Measurements from ENCODE around the gene GRIA4.

GRIA4 gene

GRCh38 chr11:105960252-105961245 is 350.7 kb downstream of the GRIA4 start:
- H3K36me3 ChIP-seq: no peaks in the 10 kb centered on the region
- H3K27me3 ChIP-seq (ENCODE audit: insufficient read depth, low read depth, severe bottlenecking): no peaks in the 10 kb centered on the region
- H3K27ac ChIP-seq: peak overlapping the region; percentile 63; the same call in 1 of the 2 replicates
- no peaks in the 10 kb centered on the region for H3K9me3 ChIP-seq (ENCODE audit: severe bottlenecking)
- no peak overlapping the region for H3K4me3 ChIP-seq (ENCODE audit: low read depth, low read length)
- TF ChIP-seq CTCF (IDR thresholded peaks at IDR 0.05; ENCODE audit: low read depth, low read length): no peak
- peak; percentile 85 for DNase-seq

- Histone ChIP-seq H3K27ac (no peak overlapping the region), H3K27me3 (ENCODE audit: insufficient read depth, low read depth, severe bottlenecking) (no peaks in the 10 kb centered on the region), H3K9me3 (ENCODE audit: severe bottlenecking) (no peaks in the 10 kb centered on the region), H3K4me3 (ENCODE audit: low read depth, low read length) (no peak overlapping the region), H3K36me3 (no peaks in the 10 kb centered on the region)
- TF ChIP-seq CTCF (IDR thresholded peaks at IDR 0.05; ENCODE audit: low read depth, low read length): no peak
- no peak for DNase-seq
Observed at GRCh38 chr11:105968021-105968697, 358.3 kb downstream of the GRIA4 start.

GRCh38 chr11:105969756-105970155 is 359.9 kb downstream of the GRIA4 start:
- no peak overlapping the region for H3K27ac ChIP-seq
- H3K27me3 ChIP-seq (ENCODE audit: insufficient read depth, low read depth, severe bottlenecking): no peaks in the 10 kb centered on the region
- TF ChIP-seq CTCF (IDR thresholded peaks at IDR 0.05; ENCODE audit: low read depth, low read length): no peak

GRCh38 chr11:105975128-105975527 is 365.3 kb downstream of the GRIA4 start:
- H3K27me3 ChIP-seq (ENCODE audit: insufficient read depth, low read depth, severe bottlenecking): no peaks in the 10 kb centered on the region
- TF ChIP-seq CTCF (IDR thresholded peaks at IDR 0.05; ENCODE audit: low read depth, low read length): no peak
- H3K4me3 ChIP-seq (ENCODE audit: low read depth, low read length): no peak overlapping the region
- DNase-seq: no peak
- no peaks in the 10 kb centered on the region for H3K9me3 ChIP-seq (ENCODE audit: severe bottlenecking)
- no peak overlapping the region for H3K27ac ChIP-seq
- H3K36me3 ChIP-seq: no peaks in the 10 kb centered on the region

More at GRCh38 chr11:105969756-105970155, 359.9 kb downstream of the GRIA4 start:
- Histone ChIP-seq H3K9me3 (ENCODE audit: severe bottlenecking) (no peaks in the 10 kb centered on the region), H3K36me3 (no peaks in the 10 kb centered on the region), H3K4me3 (ENCODE audit: low read depth, low read length) (no peak overlapping the region)
- DNase-seq: no peak

- H3K9me3 ChIP-seq (ENCODE audit: severe bottlenecking): no peaks in the 10 kb centered on the region
- no peak overlapping the region for H3K4me3 ChIP-seq (ENCODE audit: low read depth, low read length)
- no peak for TF ChIP-seq CTCF (IDR thresholded peaks at IDR 0.05; ENCODE audit: low read depth, low read length)
- H3K27me3 ChIP-seq (ENCODE audit: insufficient read depth, low read depth, severe bottlenecking): no peaks in the 10 kb centered on the region
- H3K27ac ChIP-seq: no peak overlapping the region
- no peak for DNase-seq
- no peaks in the 10 kb centered on the region for H3K36me3 ChIP-seq
Observed at GRCh38 chr11:105979997-105980703, 370.3 kb downstream of the GRIA4 start.
